GM23338 (cell line): ENCODE measurements around the gene MMD. TPM values are rescaled to one million over a fixed set of nuclear protein-coding genes. Genes with fewer than 3 reads are reported as not detected.

Source experiments
- ATAC-seq: fragments of 200-7000 bp; cut with Tn5 transposase; 3 replicates; pipeline ENCODE4 v1.9.1; 2020
- DNase-seq: peaks from one replicate; pipeline ENCODE4 v3.0.0-alpha.2; 2015; ENCODE audit warnings: low spot score
- H2AFZ ChIP-seq: fragments of 200-600 bp; sonication (generic); 2 replicates; pipeline ENCODE4 v1.8.0; 2016; ENCODE audit warnings: antibody characterized with exemption, mild to moderate bottlenecking, moderate library complexity
- H3F3A ChIP-seq: fragments of 200-600 bp; sonication (generic); replicated peaks from 2 replicates; pipeline ENCODE4 v1.8.0; 2017; ENCODE audit warnings: antibody characterized with exemption, mixed run types, low read depth
- H3K27ac ChIP-seq: fragments of 200-600 bp; sonication (generic); 2 replicates; pipeline ENCODE4 v1.6.1; 2016; ENCODE audit warnings: low read depth
- H3K27me3 ChIP-seq: fragments of 200-600 bp; sonication (generic); 2 replicates; pipeline ENCODE4 v1.8.0; 2016; ENCODE audit warnings: mild to moderate bottlenecking, mixed run types, moderate library complexity; ENCODE audit not compliant: insufficient read depth
- H3K36me3 ChIP-seq: fragments of 200-600 bp; sonication (generic); 2 replicates; pipeline ENCODE4 v1.8.0; 2016; ENCODE audit warnings: mild to moderate bottlenecking; ENCODE audit not compliant: insufficient read depth
- H3K4me1 ChIP-seq: fragments of 200-600 bp; sonication (generic); 2 replicates; pipeline ENCODE4 v1.8.0; 2016; ENCODE audit warnings: mild to moderate bottlenecking, moderate library complexity; ENCODE audit not compliant: insufficient read depth
- H3K4me2 ChIP-seq: fragments of 200-600 bp; sonication (generic); 2 replicates; pipeline ENCODE4 v1.7.1; 2017; ENCODE audit warnings: mixed run types
- H3K4me3 ChIP-seq: fragments of 200-600 bp; sonication (generic); 2 replicates; pipeline ENCODE4 v1.6.1; 2016; ENCODE audit warnings: mixed run types
- H3K79me2 ChIP-seq: fragments of 200-600 bp; sonication (generic); replicated peaks from 2 replicates; pipeline ENCODE4 v1.8.0; 2017; ENCODE audit warnings: mild to moderate bottlenecking; ENCODE audit not compliant: insufficient read depth
- H3K9me2 ChIP-seq: fragments of 200-600 bp; sonication (generic); 2 replicates; pipeline ENCODE4 v1.8.0; 2017; ENCODE audit not compliant: insufficient read depth
- H4K20me1 ChIP-seq: fragments of 200-600 bp; sonication (generic); replicated peaks from 2 replicates; pipeline ENCODE4 v1.8.0; 2017; ENCODE audit warnings: mild to moderate bottlenecking; ENCODE audit not compliant: insufficient read depth
- H3K27ac Mint-ChIP-seq: 2 replicates; pipeline ENCODE4 v1.8.0; 2020; ENCODE audit warnings: inconsistent platforms, mild to moderate bottlenecking, moderate library complexity, mixed read lengths
- H3K27me3 Mint-ChIP-seq: 3 replicates; pipeline ENCODE4 v1.8.0; 2022; ENCODE audit warnings: low read depth, mild to moderate bottlenecking, moderate library complexity, mixed read lengths, inconsistent platforms; ENCODE audit not compliant: insufficient read depth, poor library complexity
- H3K36me3 Mint-ChIP-seq: 3 replicates; pipeline ENCODE4 v1.8.0; 2021; ENCODE audit warnings: low read depth, mild to moderate bottlenecking, inconsistent platforms, moderate library complexity, mixed read lengths
- H3K4me1 Mint-ChIP-seq: 3 replicates; pipeline ENCODE4 v1.8.0; 2020; ENCODE audit warnings: mild to moderate bottlenecking, inconsistent platforms, mixed read lengths
- H3K4me3 Mint-ChIP-seq: 3 replicates; pipeline ENCODE4 v1.8.0; 2021; ENCODE audit warnings: moderate library complexity, mild to moderate bottlenecking, inconsistent platforms, mixed read lengths
- H3K9me3 Mint-ChIP-seq: 3 replicates; pipeline ENCODE4 v1.8.0; 2020; ENCODE audit warnings: moderate library complexity, mild to moderate bottlenecking, inconsistent platforms, mixed read lengths
- CREB1 ChIP-seq: fragments of 250-450 bp; sonication (Bioruptor Pico); IDR thresholded peaks from 2 replicates; pipeline ENCODE4 v1.5.0; 2020; ENCODE audit warnings: low read depth, mild to moderate bottlenecking, moderate library complexity
- EZH2phosphoT487 ChIP-seq: fragments of 200-600 bp; sonication (generic); IDR thresholded peaks from one replicate; pipeline ENCODE4 v1.8.1; 2018; ENCODE audit warnings: antibody characterized with exemption; ENCODE audit not compliant: unreplicated experiment
- JUNB ChIP-seq: IDR thresholded peaks from one replicate; pipeline ENCODE4 v1.6.1; 2016; ENCODE audit warnings: antibody characterized with exemption; ENCODE audit not compliant: unreplicated experiment
- NANOG ChIP-seq: IDR thresholded peaks from 2 replicates; pipeline ENCODE4 v1.6.1; 2016; ENCODE audit warnings: antibody characterized with exemption, borderline replicate concordance
- POLR2AphosphoS5 ChIP-seq: IDR thresholded peaks from 2 replicates; pipeline ENCODE4 v1.6.1; 2016; ENCODE audit warnings: antibody characterized with exemption, low read depth
- STAT1 ChIP-seq: IDR thresholded peaks from one replicate; pipeline ENCODE4 v1.6.1; 2016; ENCODE audit warnings: antibody characterized with exemption; ENCODE audit not compliant: unreplicated experiment
- ZNF114 ChIP-seq: fragments of 250-450 bp; sonication (Bioruptor Pico); IDR thresholded peaks from 2 replicates; pipeline ENCODE4 v1.5.0; 2020; ENCODE audit warnings: mild to moderate bottlenecking, moderate library complexity
- ZNF331 ChIP-seq: fragments of 250-450 bp; sonication (Bioruptor Pico); IDR thresholded peaks from 2 replicates; pipeline ENCODE4 v1.5.0; 2020; ENCODE audit warnings: low read depth, mild to moderate bottlenecking, moderate library complexity
- polyA plus RNA-seq: library from polyadenylated mRNA; unstranded; fragments of >200 nt; fragmentation: Nextera tagmentation; extraction: Ambion mirVana; gene quantifications from 2 replicates; pipeline ENCODE4 v1.2.1, GENCODE V29; 2016
- total RNA-seq: library from RNA; depleted of rRNA; stranded (reverse); fragments of >200 nt; shearing (Covaris generic); gene quantifications from 2 replicates; pipeline ENCODE4 v1.2.3, GENCODE V29; 2014
- TF ChIP-seq, protein P1 (sequence below): fragments of 250-450 bp; sonication (Bioruptor Pico); IDR thresholded peaks from 2 replicates; pipeline ENCODE4 v1.5.0; 2020; ENCODE audit warnings: mild to moderate bottlenecking, moderate library complexity
- TF ChIP-seq, protein P2 (sequence below): IDR thresholded peaks from 2 replicates; pipeline ENCODE4 v1.6.1; 2016; ENCODE audit warnings: antibody characterized with exemption

MMD gene
- total and polyA plus RNA-seq, 2 experiments from 2014 or later = 46.4 to 47.0 TPM

- no peak overlapping the region for H3K4me2 ChIP-seq
- no peak for ATAC-seq
- H3K27me3 ChIP-seq = no peaks in the 10 kb centered on the region
These were observed 30.6 kb upstream of the MMD start for GRCh38 chr17:55452139-55452790.

More at GRCh38 chr17:55452139-55452790, 30.6 kb upstream of the MMD start:
- no peak for DNase-seq
- H3K9me3 Mint-ChIP-seq = no peaks in the 10 kb centered on the region
- H3K4me3 Mint-ChIP-seq = no peak overlapping the region
- peaks cover 22% of the 10 kb centered on the region; the same call in 1 of the 2 replicates for H3K4me1 ChIP-seq
- H3K4me3 ChIP-seq = no peak overlapping the region
- H3K27ac ChIP-seq = no peak overlapping the region
- no peaks in the 10 kb centered on the region for H3K9me2 ChIP-seq
- H3K27ac Mint-ChIP-seq = no peak overlapping the region
- H3K36me3 ChIP-seq = no peaks in the 10 kb centered on the region
- no peak overlapping the region for H2AFZ ChIP-seq
- peaks cover 2% of the 10 kb centered on the region for H3K27me3 Mint-ChIP-seq
- H3K79me2 ChIP-seq = no peaks in the 10 kb centered on the region
- peaks cover 30% of the 10 kb centered on the region for H3K4me1 Mint-ChIP-seq
- H3K36me3 Mint-ChIP-seq = no peaks in the 10 kb centered on the region
- TF ChIP-seq, protein P1, sequence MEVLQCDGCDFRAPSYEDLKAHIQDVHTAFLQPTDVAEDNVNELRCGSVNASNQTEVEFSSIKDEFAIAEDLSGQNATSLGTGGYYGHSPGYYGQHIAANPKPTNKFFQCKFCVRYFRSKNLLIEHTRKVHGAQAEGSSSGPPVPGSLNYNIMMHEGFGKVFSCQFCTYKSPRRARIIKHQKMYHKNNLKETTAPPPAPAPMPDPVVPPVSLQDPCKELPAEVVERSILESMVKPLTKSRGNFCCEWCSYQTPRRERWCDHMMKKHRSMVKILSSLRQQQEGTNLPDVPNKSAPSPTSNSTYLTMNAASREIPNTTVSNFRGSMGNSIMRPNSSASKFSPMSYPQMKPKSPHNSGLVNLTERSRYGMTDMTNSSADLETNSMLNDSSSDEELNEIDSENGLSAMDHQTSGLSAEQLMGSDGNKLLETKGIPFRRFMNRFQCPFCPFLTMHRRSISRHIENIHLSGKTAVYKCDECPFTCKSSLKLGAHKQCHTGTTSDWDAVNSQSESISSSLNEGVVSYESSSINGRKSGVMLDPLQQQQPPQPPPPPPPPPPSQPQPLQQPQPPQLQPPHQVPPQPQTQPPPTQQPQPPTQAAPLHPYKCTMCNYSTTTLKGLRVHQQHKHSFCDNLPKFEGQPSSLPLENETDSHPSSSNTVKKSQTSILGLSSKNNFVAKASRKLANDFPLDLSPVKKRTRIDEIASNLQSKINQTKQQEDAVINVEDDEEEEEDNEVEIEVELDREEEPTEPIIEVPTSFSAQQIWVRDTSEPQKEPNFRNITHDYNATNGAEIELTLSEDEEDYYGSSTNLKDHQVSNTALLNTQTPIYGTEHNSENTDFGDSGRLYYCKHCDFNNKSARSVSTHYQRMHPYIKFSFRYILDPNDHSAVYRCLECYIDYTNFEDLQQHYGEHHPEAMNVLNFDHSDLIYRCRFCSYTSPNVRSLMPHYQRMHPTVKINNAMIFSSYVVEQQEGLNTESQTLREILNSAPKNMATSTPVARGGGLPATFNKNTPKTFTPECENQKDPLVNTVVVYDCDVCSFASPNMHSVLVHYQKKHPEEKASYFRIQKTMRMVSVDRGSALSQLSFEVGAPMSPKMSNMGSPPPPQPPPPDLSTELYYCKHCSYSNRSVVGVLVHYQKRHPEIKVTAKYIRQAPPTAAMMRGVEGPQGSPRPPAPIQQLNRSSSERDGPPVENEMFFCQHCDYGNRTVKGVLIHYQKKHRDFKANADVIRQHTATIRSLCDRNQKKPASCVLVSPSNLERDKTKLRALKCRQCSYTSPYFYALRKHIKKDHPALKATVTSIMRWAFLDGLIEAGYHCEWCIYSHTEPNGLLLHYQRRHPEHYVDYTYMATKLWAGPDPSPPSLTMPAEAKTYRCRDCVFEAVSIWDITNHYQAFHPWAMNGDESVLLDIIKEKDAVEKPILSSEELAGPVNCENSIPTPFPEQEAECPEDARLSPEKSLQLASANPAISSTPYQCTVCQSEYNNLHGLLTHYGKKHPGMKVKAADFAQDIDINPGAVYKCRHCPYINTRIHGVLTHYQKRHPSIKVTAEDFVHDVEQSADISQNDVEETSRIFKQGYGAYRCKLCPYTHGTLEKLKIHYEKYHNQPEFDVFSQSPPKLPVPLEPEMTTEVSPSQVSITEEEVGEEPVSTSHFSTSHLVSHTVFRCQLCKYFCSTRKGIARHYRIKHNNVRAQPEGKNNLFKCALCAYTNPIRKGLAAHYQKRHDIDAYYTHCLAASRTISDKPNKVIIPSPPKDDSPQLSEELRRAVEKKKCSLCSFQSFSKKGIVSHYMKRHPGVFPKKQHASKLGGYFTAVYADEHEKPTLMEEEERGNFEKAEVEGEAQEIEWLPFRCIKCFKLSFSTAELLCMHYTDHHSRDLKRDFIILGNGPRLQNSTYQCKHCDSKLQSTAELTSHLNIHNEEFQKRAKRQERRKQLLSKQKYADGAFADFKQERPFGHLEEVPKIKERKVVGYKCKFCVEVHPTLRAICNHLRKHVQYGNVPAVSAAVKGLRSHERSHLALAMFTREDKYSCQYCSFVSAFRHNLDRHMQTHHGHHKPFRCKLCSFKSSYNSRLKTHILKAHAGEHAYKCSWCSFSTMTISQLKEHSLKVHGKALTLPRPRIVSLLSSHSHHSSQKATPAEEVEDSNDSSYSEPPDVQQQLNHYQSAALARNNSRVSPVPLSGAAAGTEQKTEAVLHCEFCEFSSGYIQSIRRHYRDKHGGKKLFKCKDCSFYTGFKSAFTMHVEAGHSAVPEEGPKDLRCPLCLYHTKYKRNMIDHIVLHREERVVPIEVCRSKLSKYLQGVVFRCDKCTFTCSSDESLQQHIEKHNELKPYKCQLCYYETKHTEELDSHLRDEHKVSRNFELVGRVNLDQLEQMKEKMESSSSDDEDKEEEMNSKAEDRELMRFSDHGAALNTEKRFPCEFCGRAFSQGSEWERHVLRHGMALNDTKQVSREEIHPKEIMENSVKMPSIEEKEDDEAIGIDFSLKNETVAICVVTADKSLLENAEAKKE (CRISPR knock-in tag) = no peak
- TF ChIP-seq STAT1 (no peak), NANOG (no peak), ZNF114 (CRISPR knock-in tag) (no peak), ZNF331 (CRISPR knock-in tag) (no peak), POLR2AphosphoS5 (no peak), CREB1 (CRISPR knock-in tag) (no peak), JUNB (no peak), EZH2phosphoT487 (no peak)
- TF ChIP-seq, protein P2, sequence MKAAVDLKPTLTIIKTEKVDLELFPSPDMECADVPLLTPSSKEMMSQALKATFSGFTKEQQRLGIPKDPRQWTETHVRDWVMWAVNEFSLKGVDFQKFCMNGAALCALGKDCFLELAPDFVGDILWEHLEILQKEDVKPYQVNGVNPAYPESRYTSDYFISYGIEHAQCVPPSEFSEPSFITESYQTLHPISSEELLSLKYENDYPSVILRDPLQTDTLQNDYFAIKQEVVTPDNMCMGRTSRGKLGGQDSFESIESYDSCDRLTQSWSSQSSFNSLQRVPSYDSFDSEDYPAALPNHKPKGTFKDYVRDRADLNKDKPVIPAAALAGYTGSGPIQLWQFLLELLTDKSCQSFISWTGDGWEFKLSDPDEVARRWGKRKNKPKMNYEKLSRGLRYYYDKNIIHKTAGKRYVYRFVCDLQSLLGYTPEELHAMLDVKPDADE = no peak
- H4K20me1 ChIP-seq = no peaks in the 10 kb centered on the region
- no peaks in the 10 kb centered on the region for H3F3A ChIP-seq
